Measurements from ENCODE around the gene PAGE2.
"Not testable (repeated sequence)": the region's sequence is repeated elsewhere in the genome, so short reads cannot be mapped to it uniquely, and the experiment has no call there.

PAGE2 gene

DNA sequence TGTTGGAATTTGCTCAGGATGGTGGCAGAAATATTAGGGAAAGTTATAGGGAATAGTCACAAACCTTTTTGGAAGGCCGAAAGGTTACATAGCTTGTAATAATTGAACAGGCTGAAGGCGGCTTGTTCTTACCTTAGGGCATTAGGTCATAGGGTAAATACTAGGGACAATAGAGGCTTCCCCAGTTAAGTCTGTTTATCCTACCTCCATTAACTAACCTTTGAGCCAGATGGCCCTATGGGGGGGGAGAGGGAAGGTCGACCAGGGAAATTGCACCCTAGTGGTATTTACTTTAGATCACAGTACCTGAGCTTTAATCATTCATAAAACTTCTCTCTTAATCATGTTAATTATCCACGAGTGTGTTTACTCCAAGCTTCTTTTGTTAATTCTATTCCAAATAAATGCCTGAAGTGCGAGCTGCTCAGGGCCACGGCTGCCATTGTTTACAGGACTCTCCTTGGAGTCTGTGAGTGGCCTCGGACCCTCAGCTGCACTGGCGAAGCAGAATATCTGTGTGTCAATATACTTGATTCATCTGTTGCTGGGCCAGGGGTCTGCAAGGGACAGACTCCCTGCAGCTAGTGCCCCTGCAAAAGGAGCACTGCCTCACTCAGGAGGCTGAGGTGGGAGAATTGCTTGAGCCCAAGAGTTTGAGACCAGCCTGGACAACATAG is 22.9 kb downstream of the PAGE2 start:
- TF ChIP-seq, protein P1, sequence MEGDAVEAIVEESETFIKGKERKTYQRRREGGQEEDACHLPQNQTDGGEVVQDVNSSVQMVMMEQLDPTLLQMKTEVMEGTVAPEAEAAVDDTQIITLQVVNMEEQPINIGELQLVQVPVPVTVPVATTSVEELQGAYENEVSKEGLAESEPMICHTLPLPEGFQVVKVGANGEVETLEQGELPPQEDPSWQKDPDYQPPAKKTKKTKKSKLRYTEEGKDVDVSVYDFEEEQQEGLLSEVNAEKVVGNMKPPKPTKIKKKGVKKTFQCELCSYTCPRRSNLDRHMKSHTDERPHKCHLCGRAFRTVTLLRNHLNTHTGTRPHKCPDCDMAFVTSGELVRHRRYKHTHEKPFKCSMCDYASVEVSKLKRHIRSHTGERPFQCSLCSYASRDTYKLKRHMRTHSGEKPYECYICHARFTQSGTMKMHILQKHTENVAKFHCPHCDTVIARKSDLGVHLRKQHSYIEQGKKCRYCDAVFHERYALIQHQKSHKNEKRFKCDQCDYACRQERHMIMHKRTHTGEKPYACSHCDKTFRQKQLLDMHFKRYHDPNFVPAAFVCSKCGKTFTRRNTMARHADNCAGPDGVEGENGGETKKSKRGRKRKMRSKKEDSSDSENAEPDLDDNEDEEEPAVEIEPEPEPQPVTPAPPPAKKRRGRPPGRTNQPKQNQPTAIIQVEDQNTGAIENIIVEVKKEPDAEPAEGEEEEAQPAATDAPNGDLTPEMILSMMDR (conservative IDR thresholded peaks at IDR 0.05), result no peak
- H3K27ac ChIP-seq, result no peak overlapping the region

DNA sequence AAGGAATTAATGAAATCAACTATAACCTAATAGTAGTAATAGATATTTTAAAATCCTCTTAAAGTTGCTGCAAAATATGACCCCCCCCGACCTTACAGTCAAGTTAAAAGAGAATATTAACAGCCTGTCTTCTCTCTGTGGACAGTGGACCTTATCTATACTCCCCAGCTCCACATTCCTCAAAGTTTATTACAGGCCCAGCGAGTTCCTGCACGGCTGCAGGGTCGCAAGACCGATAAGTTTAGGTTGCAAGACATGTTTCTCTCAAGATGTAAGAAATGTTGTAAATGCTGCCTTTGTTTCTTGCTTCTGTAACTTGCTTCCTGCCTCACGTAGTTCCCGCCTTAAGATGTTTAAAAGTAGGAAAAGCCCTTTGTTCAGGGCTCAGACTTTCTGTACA is 27.8 kb downstream of the PAGE2 start:
- H3K27ac ChIP-seq, result not testable (repeated sequence)

DNA sequence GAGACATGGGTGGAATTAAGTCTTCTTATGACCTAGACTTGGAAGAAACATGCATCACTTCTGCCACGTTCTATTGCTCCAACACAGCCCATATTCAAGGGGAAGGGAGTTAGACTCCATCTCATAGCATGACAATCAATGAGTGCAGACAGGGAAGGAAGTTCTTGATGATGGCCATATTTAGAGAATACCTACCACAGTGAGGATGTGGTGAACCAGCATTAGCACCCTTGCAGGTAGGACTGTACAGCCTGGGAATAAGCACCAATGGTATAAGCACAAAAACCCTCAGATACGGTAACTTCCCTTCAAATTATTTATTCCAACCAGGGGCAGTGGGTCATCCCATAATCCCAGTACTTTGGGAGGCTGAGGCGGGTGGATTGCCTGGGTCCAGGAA is 29.8 kb downstream of the PAGE2 start:
- TF ChIP-seq, protein P1 (conservative IDR thresholded peaks at IDR 0.05), result no peak
- H3K27ac ChIP-seq, result no peak overlapping the region

DNA sequence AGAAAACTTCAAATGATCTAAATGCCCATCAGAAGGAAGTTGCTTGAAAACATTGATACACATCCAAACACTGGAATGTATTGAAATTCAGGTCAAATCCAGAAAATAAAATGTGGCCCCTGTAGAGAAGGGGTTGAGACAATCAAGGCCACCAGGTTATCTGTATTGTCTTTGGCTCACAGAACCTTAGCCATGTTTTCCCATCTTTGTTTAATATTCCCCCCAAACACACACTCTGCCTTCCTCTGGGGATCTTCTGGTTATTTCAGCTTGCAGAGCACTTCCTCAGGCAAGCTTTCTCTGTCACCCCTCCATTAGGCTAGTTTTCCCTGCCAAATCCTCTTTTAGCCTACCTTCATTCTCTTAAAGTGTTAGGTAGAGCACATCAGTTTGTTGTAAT is 30.5 kb downstream of the PAGE2 start:
- no peak overlapping the region for H3K27ac ChIP-seq
- TF ChIP-seq, protein P1 (conservative IDR thresholded peaks at IDR 0.05), result no peak

DNA sequence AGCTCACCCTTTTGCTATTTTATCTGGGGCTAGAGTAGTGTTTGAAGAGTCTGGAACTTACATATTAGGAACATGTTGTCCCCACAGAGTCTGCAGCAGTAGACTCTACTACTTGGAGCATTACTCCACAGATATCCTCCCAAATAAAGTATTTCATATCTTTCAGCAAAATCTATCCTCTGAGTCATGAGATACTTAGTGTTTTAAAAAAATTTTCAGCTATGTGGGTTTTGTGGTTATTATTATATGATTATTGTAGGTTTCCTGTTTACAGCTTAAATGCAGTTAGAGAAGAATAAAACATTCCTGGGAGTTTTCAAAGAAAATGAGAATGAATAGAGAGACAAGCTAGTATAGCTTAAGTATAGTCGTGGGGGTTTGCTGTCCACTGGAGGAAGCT is 30.9 kb downstream of the PAGE2 start:
- H3K27ac ChIP-seq, result no peak overlapping the region
- TF ChIP-seq, protein P1 (conservative IDR thresholded peaks at IDR 0.05), result no peak

DNA sequence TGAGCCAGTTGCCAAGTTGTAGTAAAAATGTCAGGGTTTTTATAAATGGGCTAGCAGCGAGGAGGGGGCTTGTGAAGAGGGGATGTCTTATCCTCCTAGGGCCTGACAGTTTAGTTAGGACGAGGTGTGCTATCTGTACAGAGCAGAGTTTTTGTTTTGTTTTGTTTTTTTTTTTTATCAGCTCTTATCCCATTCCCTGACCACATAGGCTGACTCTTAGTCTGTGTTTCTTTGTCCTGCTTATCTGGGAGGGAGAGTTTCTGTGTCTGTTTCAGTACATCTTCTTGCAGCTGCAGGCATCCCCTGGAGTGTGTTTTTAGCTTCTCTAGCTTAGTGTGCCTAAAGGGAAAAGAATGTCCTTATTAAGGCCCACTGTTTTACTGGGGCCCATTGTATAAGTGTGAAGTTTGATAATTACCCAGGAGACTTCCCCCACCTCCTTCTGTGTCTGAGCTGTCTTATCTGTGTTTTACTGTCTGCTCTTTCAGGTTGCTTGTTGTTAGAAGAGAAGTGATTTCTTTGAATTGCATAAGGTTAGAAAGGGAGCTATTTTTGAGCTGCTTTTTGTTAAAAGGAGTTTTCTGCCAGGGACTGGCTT is 32.0 kb downstream of the PAGE2 start:
- TF ChIP-seq, protein P1 (conservative IDR thresholded peaks at IDR 0.05), result no peak

DNA sequence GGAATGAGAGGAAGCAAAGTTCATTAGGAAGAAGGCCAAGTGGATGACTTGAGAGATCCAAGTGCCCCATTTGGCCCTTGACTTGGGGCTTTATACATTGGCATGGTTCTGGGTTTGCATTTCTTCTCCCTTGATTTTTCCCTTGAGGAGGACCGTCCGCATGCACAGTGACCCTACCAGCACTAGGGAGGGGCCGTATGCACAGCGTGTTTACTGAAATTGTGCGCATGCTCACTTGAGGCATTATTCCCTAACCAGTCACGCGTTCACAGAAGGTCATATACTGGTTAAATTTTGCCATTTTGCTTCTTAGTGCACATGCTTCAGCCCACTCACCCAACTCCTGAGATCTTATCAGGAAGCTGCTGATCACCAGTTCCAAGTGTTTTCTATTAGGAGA is 35.1 kb downstream of the PAGE2 start:
- no peak overlapping the region for H3K27ac ChIP-seq
- TF ChIP-seq, protein P1 (conservative IDR thresholded peaks at IDR 0.05), result no peak

More for the DNA sequence above, 32.0 kb downstream of the PAGE2 start:
- no peak overlapping the region for H3K27ac ChIP-seq

DNA sequence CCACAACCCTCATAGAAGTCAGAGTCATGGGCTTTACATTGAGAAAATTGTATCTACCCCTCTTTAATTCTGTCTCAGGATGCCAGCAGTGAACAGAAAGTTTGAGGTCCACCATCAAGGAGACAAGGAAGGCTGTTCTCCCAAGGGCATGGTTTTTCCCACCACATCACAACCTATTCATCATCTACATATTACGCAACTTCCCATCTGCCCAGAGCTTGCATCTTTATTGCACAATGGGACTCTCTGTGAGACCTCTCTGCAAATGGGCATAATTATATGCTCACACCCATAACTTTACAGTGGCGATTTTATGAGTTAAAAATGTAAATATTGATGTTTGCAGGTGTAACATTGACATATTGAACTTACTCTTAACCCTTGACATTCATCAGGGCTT is 38.9 kb downstream of the PAGE2 start:
- no peak overlapping the region for H3K27ac ChIP-seq
- TF ChIP-seq, protein P1 (conservative IDR thresholded peaks at IDR 0.05), result no peak

All from VCaP (cell line).